IPS-18a (cell line): Measurements from ENCODE around the gene MICU2.

Source experiments
- H3K27ac ChIP-seq: one replicate; pipeline ENCODE4 v1.5.1; 2013; ENCODE audit warnings: low read length
- H3K27me3 ChIP-seq: one replicate; pipeline ENCODE4 v1.6.1; 2013; ENCODE audit warnings: mild to moderate bottlenecking, low read length; ENCODE audit not compliant: control insufficient read depth, insufficient read depth
- H3K36me3 ChIP-seq: one replicate; pipeline ENCODE4 v1.6.1; 2013; ENCODE audit warnings: low read depth, low read length; ENCODE audit not compliant: control insufficient read depth
- H3K4me1 ChIP-seq: one replicate; pipeline ENCODE4 v1.6.1; 2013; ENCODE audit warnings: low read depth, low read length; ENCODE audit not compliant: control insufficient read depth
- H3K4me3 ChIP-seq: one replicate; pipeline ENCODE4 v1.5.1; 2013; ENCODE audit warnings: low read length
- H3K9ac ChIP-seq: one replicate; pipeline ENCODE4 v1.6.1; 2013; ENCODE audit warnings: mild to moderate bottlenecking, low read length, moderate library complexity
- H3K9me3 ChIP-seq: one replicate; pipeline ENCODE4 v1.6.1; 2013; ENCODE audit warnings: low read depth, low read length; ENCODE audit not compliant: control insufficient read depth

MICU2 gene

DNA sequence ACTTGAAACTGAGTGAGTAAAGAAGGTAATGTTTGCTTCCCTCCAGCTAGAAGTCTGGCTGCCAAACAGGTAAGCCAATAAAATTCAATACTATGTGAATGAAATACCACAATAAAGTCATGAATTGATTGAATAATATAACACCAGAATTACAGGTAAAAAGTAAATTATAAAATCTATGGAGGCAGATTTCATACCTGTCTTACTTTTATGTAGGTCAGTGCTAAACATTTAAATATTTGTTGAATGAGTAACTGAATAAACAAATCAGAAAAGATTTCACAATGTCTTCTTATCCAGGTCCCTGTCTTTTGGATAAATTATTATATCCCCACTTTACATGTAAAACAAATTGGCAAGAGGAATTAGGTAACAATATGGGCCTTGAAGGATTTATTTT lies 62.7 kb downstream of the MICU2 start:
- H3K9ac ChIP-seq = no peak overlapping the region
- no peak overlapping the region for H3K4me3 ChIP-seq
- peaks cover 3% of the 10 kb centered on the region for H3K36me3 ChIP-seq
- H3K9me3 ChIP-seq = no peaks in the 10 kb centered on the region
- H3K4me1 ChIP-seq = peaks cover 5% of the 10 kb centered on the region
- H3K27me3 ChIP-seq = no peaks in the 10 kb centered on the region
- H3K27ac ChIP-seq = no peak overlapping the region

DNA sequence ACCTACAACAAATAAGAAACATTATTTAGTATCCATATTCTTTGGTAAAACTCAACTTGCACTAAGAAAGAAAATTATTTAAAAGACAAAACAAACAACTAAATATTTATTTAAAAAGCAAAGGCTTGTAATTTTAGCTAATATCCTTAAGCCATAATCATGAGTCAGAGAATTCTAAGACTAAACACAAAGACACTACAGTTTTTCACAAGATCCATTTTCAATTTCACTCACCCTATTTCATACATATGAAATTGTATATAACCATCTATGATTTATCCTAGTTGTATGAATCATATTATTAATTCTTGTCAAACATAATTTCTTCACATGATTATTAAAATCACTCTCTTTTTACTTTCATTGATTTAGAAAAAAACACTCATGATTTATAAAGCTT lies 64.3 kb downstream of the MICU2 start:
- Histone ChIP-seq H3K27me3 (no peaks in the 10 kb centered on the region), H3K4me3 (no peak overlapping the region), H3K4me1 (peaks cover 5% of the 10 kb centered on the region), H3K9ac (no peak overlapping the region), H3K27ac (no peak overlapping the region), H3K9me3 (no peaks in the 10 kb centered on the region), H3K36me3 (peaks cover 3% of the 10 kb centered on the region)

DNA sequence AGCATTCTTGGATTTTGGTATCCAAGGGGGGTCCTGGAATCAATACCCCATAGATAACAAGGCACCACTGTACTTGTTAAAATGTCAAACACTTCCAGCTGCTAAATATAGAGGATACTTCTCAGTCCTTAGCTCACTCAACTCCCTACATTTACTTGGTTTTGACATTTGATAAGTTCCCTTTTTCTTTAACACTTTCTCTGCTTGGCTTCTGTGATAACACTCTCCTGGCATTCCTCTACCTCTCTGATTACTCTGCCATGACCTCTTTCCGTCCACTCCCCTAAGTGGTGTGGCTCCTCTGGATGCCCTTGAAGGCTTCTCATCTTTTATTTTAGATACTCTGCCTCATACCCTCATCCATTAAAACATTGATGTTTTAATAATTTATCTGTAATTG lies 65.2 kb downstream of the MICU2 start:
- no peak overlapping the region for H3K9ac ChIP-seq
- H3K27ac ChIP-seq = no peak overlapping the region
- H3K27me3 ChIP-seq = no peaks in the 10 kb centered on the region
- H3K4me1 ChIP-seq = peaks cover 4% of the 10 kb centered on the region
- H3K4me3 ChIP-seq = no peak overlapping the region
- H3K36me3 ChIP-seq = peaks cover 3% of the 10 kb centered on the region
- no peaks in the 10 kb centered on the region for H3K9me3 ChIP-seq

DNA sequence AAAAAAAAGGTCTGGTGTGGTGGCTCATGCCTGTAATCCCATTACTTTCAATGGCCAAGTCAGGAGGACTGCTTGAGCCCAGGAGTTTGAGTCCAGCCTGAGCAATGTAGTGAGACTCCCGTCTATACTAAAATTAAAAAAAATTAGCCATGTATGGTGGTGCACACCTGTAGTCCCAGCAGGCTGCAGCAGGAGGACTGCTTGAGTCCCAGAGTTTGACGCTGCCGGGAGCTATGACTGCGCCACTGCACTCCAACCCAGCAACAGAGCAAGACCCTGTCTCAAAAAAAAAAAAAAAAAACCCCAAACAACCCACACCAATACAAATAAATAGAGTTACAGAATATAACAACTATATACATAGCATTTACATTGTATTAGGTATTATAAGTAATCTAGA lies 65.7 kb downstream of the MICU2 start:
- H3K36me3 ChIP-seq = peaks cover 3% of the 10 kb centered on the region
- no peaks in the 10 kb centered on the region for H3K4me1 ChIP-seq
- H3K27ac ChIP-seq = no peak overlapping the region
- H3K9ac ChIP-seq = no peak overlapping the region
- H3K9me3 ChIP-seq = no peaks in the 10 kb centered on the region
- no peak overlapping the region for H3K4me3 ChIP-seq
- H3K27me3 ChIP-seq = no peaks in the 10 kb centered on the region

DNA sequence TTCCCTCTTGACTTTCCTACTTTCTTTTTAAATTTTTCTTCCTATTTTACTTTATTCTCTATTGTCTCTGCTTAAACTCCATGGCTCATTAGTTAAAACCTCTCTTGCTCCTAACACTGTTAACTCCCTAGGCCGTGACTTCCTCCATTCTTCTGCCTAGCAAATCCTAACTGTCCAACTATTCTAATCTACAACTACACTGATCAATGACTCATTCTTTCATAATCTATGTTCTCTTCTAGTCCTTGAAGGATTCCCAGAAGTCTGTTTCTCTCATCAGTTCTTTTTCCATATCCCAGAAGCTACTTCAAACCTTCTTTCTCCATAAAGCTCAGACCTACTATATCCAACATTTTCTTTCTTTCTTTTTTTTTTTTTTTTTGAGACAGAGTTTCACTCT lies 66.9 kb downstream of the MICU2 start:
- Histone ChIP-seq H3K9me3 (no peaks in the 10 kb centered on the region), H3K27me3 (no peaks in the 10 kb centered on the region), H3K4me3 (no peak overlapping the region), H3K4me1 (no peaks in the 10 kb centered on the region), H3K27ac (no peak overlapping the region), H3K9ac (no peak overlapping the region), H3K36me3 (peaks cover 3% of the 10 kb centered on the region)

DNA sequence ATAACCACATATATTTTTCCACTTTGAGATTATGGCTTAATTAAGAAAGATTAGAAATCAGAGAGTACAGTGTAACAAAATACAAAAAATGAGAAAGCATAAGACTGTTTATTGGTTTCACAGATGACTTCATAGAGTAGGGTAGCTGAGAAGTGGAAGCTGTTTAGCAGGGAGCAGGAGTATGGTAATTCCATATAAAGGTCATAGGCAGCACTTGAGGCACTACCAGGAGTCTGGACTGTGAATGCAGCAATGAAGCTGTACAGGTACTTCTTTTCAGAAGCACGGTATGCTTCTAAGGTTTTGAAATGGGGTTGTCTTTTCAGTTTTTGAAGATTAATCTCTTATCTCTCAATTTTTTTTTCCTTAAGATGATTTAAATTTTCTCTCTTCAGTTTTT lies 69.2 kb downstream of the MICU2 start:
- H3K4me1 ChIP-seq = no peaks in the 10 kb centered on the region
- no peaks in the 10 kb centered on the region for H3K9me3 ChIP-seq
- peaks cover 3% of the 10 kb centered on the region for H3K36me3 ChIP-seq
- no peak overlapping the region for H3K9ac ChIP-seq
- no peak overlapping the region for H3K4me3 ChIP-seq
- no peak overlapping the region for H3K27ac ChIP-seq
- H3K27me3 ChIP-seq = no peaks in the 10 kb centered on the region

DNA sequence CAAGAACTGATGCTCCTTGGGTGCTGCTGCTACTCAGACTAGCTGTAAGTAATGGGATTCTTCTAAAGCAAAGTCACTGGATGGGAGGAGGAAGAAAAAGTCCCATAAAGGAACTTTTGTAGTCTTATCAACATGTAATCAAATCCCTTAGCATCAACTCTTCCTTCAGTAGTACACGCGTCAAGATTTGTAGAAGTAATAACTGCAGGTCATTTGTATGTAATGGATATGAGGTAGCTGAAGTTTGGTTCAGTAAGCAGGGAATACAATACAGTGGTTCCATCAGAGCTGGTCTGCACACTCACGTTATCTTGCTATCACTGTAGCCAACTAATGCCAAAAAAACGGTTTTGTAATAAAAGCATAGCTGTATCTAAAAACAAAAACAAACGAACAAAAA lies 72.5 kb downstream of the MICU2 start:
- H3K4me3 ChIP-seq = no peak overlapping the region
- H3K9ac ChIP-seq = no peak overlapping the region
- no peak overlapping the region for H3K27ac ChIP-seq
- no peaks in the 10 kb centered on the region for H3K4me1 ChIP-seq
- no peaks in the 10 kb centered on the region for H3K9me3 ChIP-seq
- no peaks in the 10 kb centered on the region for H3K27me3 ChIP-seq
- no peaks in the 10 kb centered on the region for H3K36me3 ChIP-seq

DNA sequence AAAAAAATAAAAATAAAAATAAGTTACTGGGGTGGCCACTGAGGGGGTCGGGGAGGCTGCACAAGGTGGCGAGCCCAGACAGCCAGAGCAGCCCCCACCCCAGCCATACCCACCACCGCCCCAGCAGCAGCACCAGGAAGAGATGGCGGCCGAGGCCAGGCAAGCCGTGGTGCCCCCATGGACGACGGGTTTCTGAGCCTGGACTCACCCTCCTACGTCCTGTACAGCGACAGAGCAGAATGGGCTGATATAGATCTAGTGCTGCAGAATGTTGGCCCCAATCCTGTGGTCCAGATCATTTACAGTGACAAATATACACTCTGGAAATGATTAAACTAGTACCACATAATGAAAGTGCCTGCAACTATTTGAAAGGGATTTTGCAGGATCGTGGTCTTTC lies 73.3 kb downstream of the MICU2 start:
- H3K27me3 ChIP-seq = no peaks in the 10 kb centered on the region
- H3K9ac ChIP-seq = no peak overlapping the region
- no peaks in the 10 kb centered on the region for H3K9me3 ChIP-seq
- no peaks in the 10 kb centered on the region for H3K36me3 ChIP-seq
- H3K4me1 ChIP-seq = no peaks in the 10 kb centered on the region
- H3K27ac ChIP-seq = no peak overlapping the region
- H3K4me3 ChIP-seq = no peak overlapping the region

DNA sequence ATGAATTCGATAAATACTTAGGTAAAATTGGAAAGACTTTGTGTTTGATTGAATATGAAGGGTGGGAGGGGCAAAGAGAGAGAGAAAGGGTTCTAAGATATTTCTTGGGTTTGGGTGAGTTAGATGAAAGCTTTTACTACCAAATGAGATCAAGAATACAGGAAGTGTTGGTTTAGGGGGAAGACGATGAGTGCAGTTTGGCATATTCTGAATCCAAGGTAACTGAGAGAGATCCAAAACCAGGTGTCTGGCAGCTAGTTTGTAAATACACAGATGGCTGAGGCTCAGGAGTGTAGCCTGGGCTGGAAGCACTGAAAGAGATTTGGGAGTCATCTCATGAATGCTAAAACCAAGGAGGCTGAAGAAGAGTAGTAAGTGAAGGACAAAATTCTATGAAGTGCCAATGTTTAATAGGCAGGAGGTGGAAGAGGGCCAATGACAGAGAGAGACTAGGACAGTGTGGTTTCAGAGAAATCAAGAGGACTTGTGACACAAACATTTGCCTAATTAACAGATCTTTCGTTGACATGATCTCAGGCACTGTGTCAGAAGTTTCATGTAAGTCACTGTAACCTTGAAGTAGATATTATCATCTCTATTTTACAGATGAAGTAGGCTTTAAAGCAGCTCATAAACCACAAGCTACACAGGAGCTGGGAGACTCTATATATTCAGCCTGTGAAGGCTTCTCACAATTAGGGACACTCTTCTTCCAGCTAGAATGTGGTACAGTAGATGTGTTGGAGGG lies 74.7 kb downstream of the MICU2 start:
- H3K4me1 ChIP-seq = no peaks in the 10 kb centered on the region
- H3K9me3 ChIP-seq = no peaks in the 10 kb centered on the region
- no peak overlapping the region for H3K9ac ChIP-seq
- H3K36me3 ChIP-seq = no peaks in the 10 kb centered on the region
- no peak overlapping the region for H3K27ac ChIP-seq
- H3K27me3 ChIP-seq = no peaks in the 10 kb centered on the region
- no peak overlapping the region for H3K4me3 ChIP-seq

DNA sequence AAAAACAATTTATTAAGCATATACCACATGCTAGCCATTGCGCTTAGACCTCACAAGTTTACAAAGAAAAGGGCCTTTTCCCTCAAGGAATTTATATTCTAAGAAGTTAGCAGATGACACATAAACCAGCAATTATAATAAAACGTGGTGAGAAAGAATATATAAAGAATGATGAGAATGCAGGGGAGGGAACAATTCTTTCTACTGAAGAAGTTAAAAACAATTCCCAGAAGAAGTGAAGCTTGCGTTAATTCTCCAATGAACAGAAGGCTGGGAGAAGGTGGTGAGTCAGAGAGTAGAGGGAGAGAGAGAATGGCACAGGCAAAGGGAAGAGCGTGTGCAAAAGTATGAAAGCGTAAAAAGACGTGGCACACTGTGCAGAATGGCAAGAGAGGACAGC lies 75.4 kb downstream of the MICU2 start:
- Histone ChIP-seq H3K4me1 (no peaks in the 10 kb centered on the region), H3K9me3 (no peaks in the 10 kb centered on the region), H3K36me3 (no peaks in the 10 kb centered on the region), H3K27ac (no peak overlapping the region), H3K4me3 (no peak overlapping the region), H3K9ac (no peak overlapping the region), H3K27me3 (no peaks in the 10 kb centered on the region)

DNA sequence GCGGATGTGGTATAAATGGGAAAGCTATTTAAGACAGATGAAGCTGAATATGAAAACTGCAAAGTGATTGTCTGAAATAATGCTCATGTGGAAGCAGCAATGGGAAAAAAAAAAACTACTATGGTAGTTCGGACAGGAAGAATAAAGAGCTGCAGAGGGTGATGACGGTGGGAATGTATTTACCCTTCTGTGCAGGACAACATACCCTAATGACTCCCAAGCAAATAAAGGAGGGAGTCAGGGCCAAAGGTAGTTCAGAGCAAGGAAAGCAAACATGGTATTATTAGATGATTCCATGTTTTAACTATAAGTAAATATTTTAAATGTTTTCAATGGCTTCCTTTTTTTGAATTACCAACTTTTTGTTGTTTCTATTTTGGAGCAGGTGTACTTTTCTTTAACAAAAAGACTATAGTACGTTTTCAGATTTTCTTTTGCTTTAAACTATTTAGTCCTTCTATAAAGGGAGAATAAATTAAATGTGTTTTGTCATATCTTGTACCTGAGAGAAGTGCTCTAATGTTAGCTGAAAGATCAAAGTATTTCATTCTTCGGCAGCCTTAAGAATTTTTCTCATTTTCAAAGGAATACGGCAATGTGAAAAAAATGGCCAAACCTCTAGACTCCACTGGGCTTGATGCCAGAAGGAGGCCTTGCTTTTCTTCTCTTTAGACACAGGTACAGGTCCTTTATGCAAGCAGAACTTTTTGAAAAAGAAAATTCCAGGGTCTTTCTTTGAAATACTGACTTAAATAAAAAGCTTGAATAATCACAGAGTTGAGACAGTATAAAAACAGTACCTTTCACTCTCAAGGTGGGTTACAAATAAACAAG lies 77.0 kb downstream of the MICU2 start:
- Histone ChIP-seq H3K27me3 (no peaks in the 10 kb centered on the region), H3K4me3 (no peak overlapping the region), H3K9me3 (no peaks in the 10 kb centered on the region), H3K27ac (no peak overlapping the region), H3K36me3 (no peaks in the 10 kb centered on the region), H3K4me1 (no peaks in the 10 kb centered on the region), H3K9ac (no peak overlapping the region)

DNA sequence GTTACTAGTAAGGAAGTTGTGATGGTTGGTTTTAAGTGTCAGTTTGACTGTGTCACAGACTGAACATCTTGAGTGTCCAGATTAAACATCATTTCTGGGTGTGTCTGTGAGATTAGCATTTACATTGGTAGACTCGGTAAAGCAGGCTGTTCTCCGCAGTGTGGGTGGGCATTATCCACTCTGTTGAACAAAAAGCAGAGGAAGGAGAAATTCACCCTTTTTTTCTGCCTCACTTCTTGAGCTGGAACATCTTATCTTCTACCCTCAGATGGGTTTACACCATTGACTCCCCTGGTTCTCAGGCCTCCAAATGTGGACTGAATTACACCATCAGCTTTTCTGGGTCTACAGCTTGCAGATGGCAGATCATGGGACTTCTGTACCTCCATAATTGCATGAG lies 81.1 kb downstream of the MICU2 start:
- Histone ChIP-seq H3K27me3 (no peaks in the 10 kb centered on the region), H3K36me3 (peaks cover 4% of the 10 kb centered on the region), H3K4me3 (no peak overlapping the region), H3K4me1 (no peaks in the 10 kb centered on the region), H3K9ac (no peak overlapping the region), H3K9me3 (no peaks in the 10 kb centered on the region), H3K27ac (no peak overlapping the region)
